Medulla oblongata (tissue), 1 donor: ENCODE results near the gene KMT2C.

Experiments used
- DNase-seq: peaks from one replicate; pipeline ENCODE4 v3.0.0-alpha.2; 2015; ENCODE audit errors: extremely low spot score

Gene KMT2C

DNA sequence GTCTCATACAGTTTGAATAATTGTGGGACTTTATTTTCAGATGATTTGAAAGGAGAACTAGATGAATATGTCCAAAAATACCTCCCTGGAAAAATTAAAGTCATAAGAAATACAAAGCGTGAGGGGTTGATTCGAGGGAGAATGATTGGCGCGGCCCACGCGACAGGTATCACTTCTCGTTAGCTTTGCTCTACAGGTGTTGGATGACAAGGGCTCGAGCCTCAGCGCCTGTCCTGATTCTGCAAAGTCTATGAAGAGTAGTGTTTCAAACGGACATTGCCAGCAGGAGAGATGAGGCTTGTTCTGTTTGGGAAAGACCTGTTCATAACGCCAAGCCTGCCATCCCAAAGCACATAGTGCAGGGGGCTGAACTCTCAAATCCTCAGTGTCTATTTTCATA is 330.6 kb downstream of the KMT2C start:
- DNase-seq, result no peak

DNA sequence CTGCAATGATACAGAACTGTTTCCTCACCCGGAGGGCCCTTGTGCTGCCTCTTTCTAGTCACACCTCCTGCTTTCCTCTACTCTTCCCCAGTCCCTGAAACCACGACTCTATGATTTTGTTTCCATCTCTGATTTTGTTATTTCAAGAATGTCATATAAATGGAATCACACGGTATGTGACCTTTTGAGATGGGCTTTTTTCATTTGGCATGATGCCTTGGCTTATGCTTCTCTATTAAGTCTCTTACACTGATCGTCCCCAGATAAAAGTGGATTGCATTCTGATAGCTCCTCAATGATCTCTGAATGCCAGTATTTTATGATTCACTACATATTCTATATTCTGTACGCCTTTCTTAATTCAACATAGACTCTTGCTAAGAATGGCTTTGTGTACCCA is 332.1 kb downstream of the KMT2C start:
- no peak for DNase-seq

DNA sequence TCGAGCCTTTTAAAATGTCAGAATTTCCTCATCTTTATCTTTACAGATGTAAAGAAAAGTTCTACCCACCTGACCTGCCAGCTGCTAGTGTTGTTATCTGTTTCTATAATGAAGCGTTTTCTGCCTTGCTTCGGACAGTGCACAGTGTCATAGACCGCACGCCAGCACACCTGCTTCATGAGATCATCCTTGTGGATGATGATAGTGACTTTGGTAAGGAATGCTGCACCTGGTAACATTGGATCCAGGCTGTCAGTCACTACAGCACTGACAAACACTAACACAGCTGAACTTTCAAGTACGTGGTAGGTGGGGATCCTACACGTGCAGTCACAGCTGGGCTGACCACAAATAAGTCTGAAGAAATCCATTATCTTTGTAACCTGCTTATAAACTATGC is 332.7 kb downstream of the KMT2C start:
- no peak for DNase-seq

DNA sequence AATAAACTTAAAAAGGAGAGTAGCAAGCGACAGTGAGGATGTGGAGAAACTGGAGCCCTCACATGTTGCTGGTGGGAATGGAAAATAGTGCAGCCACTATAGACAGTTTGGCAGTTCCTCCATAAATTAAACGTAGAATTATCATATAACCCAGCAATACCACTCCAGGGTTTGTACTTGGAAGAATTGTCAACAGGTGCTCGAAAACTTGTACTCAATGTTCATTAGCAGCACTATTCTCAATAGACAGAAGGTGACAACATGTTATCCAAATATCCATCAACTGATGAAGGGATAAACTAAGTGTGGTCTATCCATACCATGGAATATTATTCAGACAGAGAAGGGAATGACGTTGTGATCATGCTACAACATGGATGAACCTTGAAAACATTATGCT is 338.5 kb downstream of the KMT2C start:
- no peak for DNase-seq

DNA sequence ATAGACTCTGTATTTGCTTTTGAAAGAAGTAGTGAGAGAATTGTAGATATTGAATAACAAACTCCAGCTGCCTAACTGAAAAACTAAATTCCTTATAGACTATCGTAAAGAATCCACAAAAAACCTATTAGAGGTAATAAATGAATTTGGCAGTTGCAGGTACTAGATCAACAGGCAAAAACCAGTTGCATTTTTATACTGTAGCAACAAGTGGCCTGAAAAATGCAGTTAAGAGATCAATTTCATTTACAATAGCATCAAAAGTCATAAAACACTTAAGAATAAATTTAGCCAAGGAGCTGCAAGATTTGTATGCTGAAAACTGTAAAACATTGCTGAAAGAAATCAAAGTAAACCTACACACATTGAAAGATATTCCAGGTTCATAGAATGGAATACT is 340.0 kb downstream of the KMT2C start:
- no peak for DNase-seq

DNA sequence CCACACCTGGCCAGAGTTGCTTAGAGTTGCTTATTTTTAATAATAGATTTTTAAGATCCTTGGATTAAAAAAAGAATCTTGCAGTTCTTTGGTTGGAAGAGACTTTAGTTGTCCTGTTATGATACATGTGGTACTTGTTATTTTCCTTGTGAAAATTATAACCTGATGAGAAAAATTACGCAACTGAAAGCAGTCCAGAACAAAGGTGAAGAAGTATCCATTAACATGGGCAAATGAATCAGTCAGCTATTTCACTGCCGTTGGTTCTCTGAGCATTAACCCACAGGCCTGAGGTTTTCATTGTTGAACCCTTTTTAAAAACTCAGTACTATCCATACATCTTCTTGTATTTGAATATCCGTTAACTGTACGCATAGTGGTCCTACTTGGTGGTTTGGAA is 342.1 kb downstream of the KMT2C start:
- no peak for DNase-seq

DNA sequence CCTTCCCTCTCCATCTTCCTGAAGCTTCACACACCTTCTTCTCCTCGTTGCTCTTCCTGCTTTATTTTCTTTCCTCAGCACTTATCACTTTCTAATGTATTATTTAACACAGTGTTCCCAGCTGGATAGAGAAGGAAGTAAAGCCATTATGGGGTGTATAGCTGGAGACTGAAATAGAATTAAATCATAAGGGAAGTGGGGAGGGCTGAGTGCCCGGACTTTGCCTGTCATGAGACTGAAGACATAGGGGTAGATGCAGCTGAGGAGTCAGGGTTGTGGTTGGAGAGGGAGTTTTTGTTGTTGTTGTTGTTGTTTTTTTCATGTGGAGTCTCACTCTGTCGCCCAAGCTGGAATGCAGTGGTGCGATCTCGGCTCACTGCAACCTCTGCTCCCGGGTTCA is 345.1 kb downstream of the KMT2C start:
- no peak for DNase-seq

DNA sequence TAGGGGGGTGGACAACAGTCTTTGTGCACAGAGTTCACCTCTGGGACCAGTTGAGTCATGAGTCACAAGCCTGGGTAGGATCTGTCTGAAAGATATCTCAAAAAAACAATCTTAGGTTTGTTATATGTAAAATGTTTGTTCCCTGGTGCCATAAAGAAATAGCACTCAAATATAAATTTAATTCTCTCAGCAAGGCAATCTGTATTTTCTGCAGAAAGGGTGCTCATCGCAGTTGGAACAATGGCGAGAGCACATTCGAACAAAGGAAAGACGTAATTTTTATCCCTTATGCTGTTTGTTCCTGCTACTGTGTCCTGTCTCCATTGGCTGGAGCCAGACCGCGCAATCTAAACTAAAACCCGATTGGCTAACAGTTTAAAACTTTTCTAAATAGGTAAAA is 346.6 kb downstream of the KMT2C start:
- DNase-seq, result no peak

DNA sequence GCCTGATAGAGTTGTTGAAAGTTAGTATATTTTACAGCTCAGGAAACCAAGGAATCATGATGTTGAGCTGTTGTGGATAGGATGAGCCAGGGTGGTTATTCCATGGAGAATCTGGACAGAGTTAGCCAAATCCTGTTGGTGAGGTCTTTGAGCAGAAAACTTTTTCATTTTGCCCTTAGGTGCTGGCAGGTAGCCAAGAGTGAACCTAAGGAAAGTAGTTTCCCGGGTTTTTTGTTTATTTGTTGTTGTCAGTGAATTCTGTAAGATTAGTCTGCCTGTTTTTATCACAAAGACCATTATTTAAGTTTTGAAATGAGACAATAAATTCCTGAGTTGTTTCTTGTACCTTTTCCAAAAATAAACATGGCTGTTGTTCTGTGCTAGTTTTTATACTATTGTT is 349.3 kb downstream of the KMT2C start:
- DNase-seq, result no peak

DNA sequence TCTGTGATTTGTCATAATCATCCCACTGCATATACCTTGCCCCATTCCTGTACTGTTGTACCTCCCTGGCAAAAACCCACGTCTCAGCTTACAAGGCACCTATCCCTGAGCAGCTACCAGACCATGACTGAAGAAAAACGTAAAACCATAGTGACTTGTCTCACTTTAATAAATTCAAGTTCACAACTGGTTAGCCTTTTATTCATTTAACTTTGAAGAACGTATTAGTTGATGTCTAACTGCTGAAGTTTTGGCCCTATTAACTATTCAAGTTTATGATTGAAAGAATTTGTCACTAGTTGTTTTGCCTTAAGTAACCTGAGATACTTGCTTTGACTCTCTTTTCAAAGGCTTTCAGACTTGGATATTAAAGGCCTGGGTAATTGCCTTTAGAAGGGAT is 350.7 kb downstream of the KMT2C start:
- DNase-seq, result no peak
